Panc1 (cell line): ENCODE data around the gene GTF2E1. TPM values are rescaled to one million over a fixed set of nuclear protein-coding genes. Genes with fewer than 3 reads are reported as not detected.

Source experiments
- ATAC-seq: fragments of 200-7000 bp; cut with Tn5 transposase; 2 replicates; pipeline ENCODE4 v1.9.1; 2020; ENCODE audit warnings: mild to moderate bottlenecking, moderate library complexity
- BruUV-seq: library from RNA; stranded (reverse); fragments of 400-500 nt; replicated peaks from 2 replicates; lab custom pipeline; 2021; lab: Mats Ljungman, UMichigan
- CTCF ChIA-PET: fragments of 300-600 bp; sonication (Branson Sonifier 250); formaldehyde crosslinking; loops from one replicate; lab custom pipeline; 2022; ENCODE audit warnings: antibody characterized with exemption; lab: Charles Lee
- POLR2A ChIA-PET: fragments of 300-600 bp; sonication (Branson Sonifier 250); formaldehyde crosslinking; loops from one replicate; lab custom pipeline; 2022; ENCODE audit warnings: antibody characterized with exemption; lab: Charles Lee
- DNase-seq: peaks from one replicate; pipeline ENCODE4 v3.0.0-alpha.2; 2010; ENCODE audit warnings: low read depth, low spot score
- H3K27ac ChIP-seq: 2 replicates; pipeline ENCODE4 v1.5.1; 2011; ENCODE audit warnings: mild to moderate bottlenecking, low read length, inconsistent platforms
- H3K27me3 ChIP-seq: fragments of 200-500 bp; sonication (Bioruptor generic); 2 replicates; pipeline ENCODE4 v1.6.0; 2014; ENCODE audit warnings: low read length, inconsistent platforms; ENCODE audit not compliant: control insufficient read depth, insufficient read depth
- H3K36me3 ChIP-seq: fragments of 200-500 bp; sonication (Bioruptor generic); 2 replicates; pipeline ENCODE4 v1.5.1; 2014; ENCODE audit warnings: inconsistent platforms, mild to moderate bottlenecking, low read length, moderate library complexity; ENCODE audit not compliant: control insufficient read depth, insufficient read depth
- H3K4me1 ChIP-seq: 2 replicates; pipeline ENCODE4 v1.5.1; 2011; ENCODE audit warnings: inconsistent platforms, mild to moderate bottlenecking, low read length, moderate library complexity; ENCODE audit not compliant: control insufficient read depth, insufficient read depth
- H3K4me3 ChIP-seq, 2 experiments: 2 replicates each; pipeline ENCODE4 v1.5.1; 2011 to 2012; ENCODE audit warnings: low read depth in 2 of 2, low read length in 2 of 2, mild to moderate bottlenecking in 2 of 2, inconsistent platforms in 1 of 2, moderate library complexity in 1 of 2
- H3K9me3 ChIP-seq: fragments of 200-500 bp; sonication (Bioruptor generic); 2 replicates; pipeline ENCODE4 v1.5.1; 2014; ENCODE audit warnings: low read depth, mild to moderate bottlenecking, inconsistent platforms, low read length, moderate library complexity; ENCODE audit not compliant: control insufficient read depth, insufficient read depth
- CTCF ChIP-seq: fragments of 450-650 bp; IDR thresholded peaks from 2 replicates; pipeline ENCODE4 v1.5.1; 2017; ENCODE audit warnings: mild to moderate bottlenecking
- POLR2AphosphoS5 ChIP-seq: IDR thresholded peaks from 2 replicates; pipeline ENCODE4 v1.6.1; 2012; ENCODE audit warnings: mild to moderate bottlenecking, low read depth, low read length, moderate library complexity
- REST ChIP-seq, 2 experiments: IDR thresholded peaks; 2 replicates each; pipeline ENCODE4 v1.6.1; 2011 to 2012; ENCODE audit warnings: low read depth in 2 of 2, control low read depth in 1 of 2, low read length in 1 of 2, mild to moderate bottlenecking in 1 of 2, moderate library complexity in 1 of 2; ENCODE audit not compliant: insufficient read depth in 1 of 2
- SIN3A ChIP-seq: IDR thresholded peaks from 2 replicates; pipeline ENCODE4 v1.6.1; 2012; ENCODE audit warnings: low read depth, mild to moderate bottlenecking, low read length, moderate library complexity, borderline replicate concordance; ENCODE audit not compliant: insufficient read depth
- TCF7L2 ChIP-seq: IDR thresholded peaks from 2 replicates; pipeline ENCODE4 v1.6.1; 2011; ENCODE audit warnings: mild to moderate bottlenecking, low read depth, low read length, inconsistent platforms
- in situ Hi-C: cut with HindIII; loops from 2 replicates; pipeline ENCODE4 v1.10.0; 2016; ENCODE audit warnings: low sequenced_read_pairs, low pct_unique_long_range_greater_than_20kb
- intact Hi-C: fragments of 100-400 bp; cut with micrococcal nuclease; formaldehyde crosslinking; loops from one replicate; pipeline ENCODE4 v1.10.0; 2022; ENCODE audit not compliant: unreplicated experiment
- total RNA-seq: library from RNA; stranded (reverse); gene quantifications from one replicate; pipeline ENCODE4 v1.2.1, GENCODE V29; 2021; ENCODE audit not compliant: unreplicated experiment

Gene GTF2E1
- total RNA-seq, 1 experiment from 2014 or later, result 32.0 TPM

- BruUV-seq, result no TSS peak
- intact Hi-C loops (no loop called here), in situ Hi-C loops (no loop called here)
- POLR2A ChIA-PET, result no interaction called here
- Histone ChIP-seq H3K9me3 (no peaks in the 10 kb centered on the region), H3K36me3 (no peaks in the 10 kb centered on the region), H3K27ac (no peak overlapping the region), H3K4me3 (no peak overlapping the region), H3K27me3 (no peaks in the 10 kb centered on the region), H3K4me1 (no peaks in the 10 kb centered on the region)
- no peak for DNase-seq
- CTCF ChIA-PET, result no interaction called here
- ATAC-seq, result no peak
- TF ChIP-seq SIN3A, result no peak
- no peak for TF ChIP-seq CTCF
- no peak for TF ChIP-seq POLR2AphosphoS5
- no peak for TF ChIP-seq REST (IDR thresholded peaks at IDR 0.05; ENCODE audit: insufficient read depth in 1 of 2, low read depth in 2 of 2, low read length in 1 of 2)
- TF ChIP-seq TCF7L2, result no peak
These were observed 60.4 kb downstream of the GTF2E1 start for GRCh38 chr3:120802916-120803315.

GRCh38 chr3:120816728-120817127 is 74.2 kb downstream of the GTF2E1 start:
- POLR2A ChIA-PET, result no interaction called here

More at GRCh38 chr3:120816728-120817127, 74.2 kb downstream of the GTF2E1 start:
- in situ Hi-C loops (no loop called here), intact Hi-C loops (no loop called here)
- no peak overlapping the region for H3K27ac ChIP-seq
- TF ChIP-seq CTCF (no peak), REST (IDR thresholded peaks at IDR 0.05; ENCODE audit: insufficient read depth in 1 of 2, low read depth in 2 of 2, low read length in 1 of 2) (no peak), POLR2AphosphoS5 (no peak), TCF7L2 (no peak), SIN3A (no peak)
- CTCF ChIA-PET, result no interaction called here
- no peak for DNase-seq
- H3K9me3 ChIP-seq, result no peaks in the 10 kb centered on the region
- no TSS peak for BruUV-seq
- H3K4me3 ChIP-seq, result no peak overlapping the region
- no peak for ATAC-seq
- H3K27me3 ChIP-seq, result peaks cover 6% of the 10 kb centered on the region
- H3K36me3 ChIP-seq, result no peaks in the 10 kb centered on the region
- H3K4me1 ChIP-seq, result no peaks in the 10 kb centered on the region
